Endothelial cell (in vitro differentiated cells): ENCODE measurements around the gene SCNM1. TPM values are rescaled to one million over a fixed set of nuclear protein-coding genes. Genes with fewer than 3 reads are reported as not detected.
A peak's percentile ranks its signal among the peaks of the same experiment; 100 is the strongest.

ENCODE experiments used
- DNase-seq: peaks from one replicate; pipeline ENCODE4 v3.0.0; 2021; ENCODE audit warnings: low spot score
- H3K27ac Mint-ChIP-seq: one replicate; pipeline ENCODE4 v1.8.0; 2021; ENCODE audit warnings: mixed read lengths, inconsistent platforms; ENCODE audit not compliant: unreplicated experiment
- H3K27me3 Mint-ChIP-seq: one replicate; pipeline ENCODE4 v1.8.0; 2021; ENCODE audit warnings: mild to moderate bottlenecking, moderate library complexity, mixed read lengths, inconsistent platforms; ENCODE audit not compliant: unreplicated experiment
- H3K36me3 Mint-ChIP-seq: one replicate; pipeline ENCODE4 v1.8.0; 2021; ENCODE audit warnings: mild to moderate bottlenecking, low read depth, mixed read lengths, inconsistent platforms; ENCODE audit not compliant: unreplicated experiment
- H3K4me1 Mint-ChIP-seq: one replicate; pipeline ENCODE4 v1.8.0; 2021; ENCODE audit warnings: mild to moderate bottlenecking, mixed read lengths, inconsistent platforms; ENCODE audit not compliant: unreplicated experiment
- H3K4me3 Mint-ChIP-seq: one replicate; pipeline ENCODE4 v1.8.0; 2021; ENCODE audit warnings: mild to moderate bottlenecking, mixed read lengths, inconsistent platforms; ENCODE audit not compliant: unreplicated experiment
- H3K9me3 Mint-ChIP-seq: one replicate; pipeline ENCODE4 v1.8.0; 2021; ENCODE audit warnings: mixed read lengths, inconsistent platforms; ENCODE audit not compliant: unreplicated experiment
- total RNA-seq: library from RNA; stranded (reverse); fragmentation: NEBNext Ultra II Directional; extraction: Animal tissue kit (Norgen Biotek cat#: 25700); gene quantifications from one replicate; pipeline ENCODE4 v1.2.1, GENCODE V29; 2021; ENCODE audit not compliant: unreplicated experiment
- TF ChIP-seq, protein P1 (sequence below): fragments of 200-600 bp; sonication (generic); IDR thresholded peaks from one replicate; pipeline ENCODE4 v1.5.0; 2021; ENCODE audit warnings: antibody characterized with exemption; ENCODE audit not compliant: unreplicated experiment

SCNM1 gene
- total RNA-seq, 1 donor from 2014 or later = 48.3 TPM

DNA sequence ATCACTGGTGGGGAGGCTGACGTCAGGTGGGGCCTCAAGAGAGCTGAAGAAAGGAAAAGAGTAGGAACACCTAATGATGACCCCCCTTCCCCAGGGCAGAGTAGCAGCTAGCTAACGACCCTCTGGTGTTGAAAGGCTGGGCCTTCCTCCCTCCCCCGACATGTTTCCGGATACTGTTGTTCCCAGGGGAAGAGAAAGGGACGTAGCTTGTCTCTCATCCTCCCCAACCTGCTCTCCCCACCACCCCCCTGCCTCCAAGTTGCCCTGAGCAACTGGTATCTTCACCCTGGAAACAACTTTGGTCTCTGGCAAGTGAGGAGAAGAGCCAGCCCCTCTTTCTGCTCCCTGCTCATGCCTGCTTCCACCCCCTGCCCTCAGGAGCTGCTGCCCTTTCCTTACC, 22.0 kb upstream of the SCNM1 start:
- peaks cover 15% of the 10 kb centered on the region for H3K27me3 Mint-ChIP-seq
- H3K4me3 Mint-ChIP-seq = peak overlapping the region; percentile 97
- peaks cover 32% of the 10 kb centered on the region for H3K36me3 Mint-ChIP-seq
- H3K4me1 Mint-ChIP-seq = peaks cover 48% of the 10 kb centered on the region
- peak; percentile 50 for DNase-seq
- H3K27ac Mint-ChIP-seq = peak overlapping the region; percentile 95
- TF ChIP-seq, protein P1, sequence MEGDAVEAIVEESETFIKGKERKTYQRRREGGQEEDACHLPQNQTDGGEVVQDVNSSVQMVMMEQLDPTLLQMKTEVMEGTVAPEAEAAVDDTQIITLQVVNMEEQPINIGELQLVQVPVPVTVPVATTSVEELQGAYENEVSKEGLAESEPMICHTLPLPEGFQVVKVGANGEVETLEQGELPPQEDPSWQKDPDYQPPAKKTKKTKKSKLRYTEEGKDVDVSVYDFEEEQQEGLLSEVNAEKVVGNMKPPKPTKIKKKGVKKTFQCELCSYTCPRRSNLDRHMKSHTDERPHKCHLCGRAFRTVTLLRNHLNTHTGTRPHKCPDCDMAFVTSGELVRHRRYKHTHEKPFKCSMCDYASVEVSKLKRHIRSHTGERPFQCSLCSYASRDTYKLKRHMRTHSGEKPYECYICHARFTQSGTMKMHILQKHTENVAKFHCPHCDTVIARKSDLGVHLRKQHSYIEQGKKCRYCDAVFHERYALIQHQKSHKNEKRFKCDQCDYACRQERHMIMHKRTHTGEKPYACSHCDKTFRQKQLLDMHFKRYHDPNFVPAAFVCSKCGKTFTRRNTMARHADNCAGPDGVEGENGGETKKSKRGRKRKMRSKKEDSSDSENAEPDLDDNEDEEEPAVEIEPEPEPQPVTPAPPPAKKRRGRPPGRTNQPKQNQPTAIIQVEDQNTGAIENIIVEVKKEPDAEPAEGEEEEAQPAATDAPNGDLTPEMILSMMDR = no peak
- no peaks in the 10 kb centered on the region for H3K9me3 Mint-ChIP-seq

DNA sequence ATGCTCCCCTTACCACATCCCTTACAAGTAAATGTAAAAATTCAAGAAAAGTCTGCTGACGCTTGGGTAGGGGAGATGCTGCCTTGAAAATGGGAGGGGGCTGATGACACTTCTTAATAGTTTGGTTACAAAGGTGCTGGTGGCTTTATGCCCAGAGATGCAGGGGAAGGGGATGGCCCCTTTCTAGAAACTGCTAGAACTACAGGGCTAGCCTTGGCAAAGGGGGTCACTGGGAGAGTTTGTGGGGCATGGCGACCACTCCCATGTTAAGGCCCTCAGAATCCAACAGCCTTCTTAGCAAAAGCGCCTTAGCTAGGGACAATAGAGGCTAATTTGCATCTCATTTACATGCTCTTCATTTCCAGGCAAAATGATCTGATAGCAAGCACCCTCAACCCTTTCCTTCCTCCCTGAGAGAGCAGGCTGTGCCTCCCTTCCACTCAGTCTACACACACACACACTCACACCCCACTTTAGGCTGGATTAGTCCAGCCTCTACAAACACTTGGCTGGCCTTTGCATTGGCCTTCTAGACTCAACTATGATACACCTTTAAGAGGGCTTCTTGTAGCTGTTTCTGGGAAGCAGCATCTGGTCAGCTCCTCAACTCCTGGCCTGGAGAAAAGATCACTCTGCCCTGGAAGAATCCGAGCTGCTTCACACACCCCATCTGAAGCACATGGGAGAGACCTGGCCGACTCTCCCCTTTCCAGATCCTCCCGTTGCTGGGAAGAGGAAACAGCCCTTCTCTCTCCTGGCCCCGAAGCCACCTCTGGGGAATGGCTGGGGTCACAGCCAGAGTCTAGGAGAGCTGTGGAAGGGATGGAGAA, 21.3 kb upstream of the SCNM1 start:
- Mint-ChIP-seq H3K27me3 (peaks cover 12% of the 10 kb centered on the region), H3K27ac (peak overlapping the region; percentile 95), H3K9me3 (no peaks in the 10 kb centered on the region), H3K36me3 (peaks cover 26% of the 10 kb centered on the region), H3K4me1 (peaks cover 49% of the 10 kb centered on the region), H3K4me3 (peak overlapping the region; percentile 97)
- TF ChIP-seq, protein P1 = no peak
- DNase-seq = no peak

DNA sequence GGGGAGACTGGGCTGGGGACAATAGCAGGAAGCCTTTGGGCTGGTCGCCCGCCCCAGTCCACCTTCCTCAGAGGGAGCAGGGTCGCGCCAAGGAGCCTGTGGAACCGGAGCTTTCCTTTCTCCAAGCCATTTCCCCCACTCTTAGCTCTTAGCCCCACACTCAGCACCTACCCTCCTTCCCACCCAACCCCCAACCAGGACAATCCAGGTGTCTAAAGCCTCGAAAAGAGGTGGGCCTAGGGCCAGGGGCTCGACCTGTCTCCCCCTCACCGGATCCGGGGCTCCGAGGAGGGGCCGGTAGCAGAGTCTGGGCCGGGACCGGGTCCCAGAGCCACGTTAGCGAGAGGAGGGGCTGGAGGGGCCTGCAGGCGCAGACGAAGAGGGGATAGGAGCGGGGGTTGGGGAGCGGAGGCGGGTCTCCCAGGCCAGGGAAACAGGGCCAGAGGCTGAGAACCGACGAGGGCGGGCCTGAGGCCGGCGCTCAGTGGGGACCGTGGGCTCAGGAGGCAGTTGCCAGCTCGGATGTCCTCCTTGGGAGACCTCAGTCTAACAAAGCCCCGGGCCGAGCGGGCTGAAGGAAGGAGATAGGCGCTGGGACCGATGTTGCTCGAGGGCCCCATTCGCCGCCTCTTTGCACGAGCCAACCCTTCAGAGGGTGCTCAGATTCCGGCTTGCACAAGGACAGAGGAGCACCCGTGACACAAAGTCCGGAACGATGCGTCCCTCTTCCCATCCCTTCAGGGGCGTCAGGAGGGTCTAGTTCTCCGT, 20.5 kb upstream of the SCNM1 start:
- Mint-ChIP-seq H3K27ac (peak overlapping the region; percentile 95), H3K9me3 (no peaks in the 10 kb centered on the region), H3K4me3 (peak overlapping the region; percentile 97), H3K36me3 (peaks cover 18% of the 10 kb centered on the region), H3K4me1 (peaks cover 57% of the 10 kb centered on the region), H3K27me3 (peaks cover 8% of the 10 kb centered on the region)
- DNase-seq = peak; percentile 42
- TF ChIP-seq, protein P1 = no peak

DNA sequence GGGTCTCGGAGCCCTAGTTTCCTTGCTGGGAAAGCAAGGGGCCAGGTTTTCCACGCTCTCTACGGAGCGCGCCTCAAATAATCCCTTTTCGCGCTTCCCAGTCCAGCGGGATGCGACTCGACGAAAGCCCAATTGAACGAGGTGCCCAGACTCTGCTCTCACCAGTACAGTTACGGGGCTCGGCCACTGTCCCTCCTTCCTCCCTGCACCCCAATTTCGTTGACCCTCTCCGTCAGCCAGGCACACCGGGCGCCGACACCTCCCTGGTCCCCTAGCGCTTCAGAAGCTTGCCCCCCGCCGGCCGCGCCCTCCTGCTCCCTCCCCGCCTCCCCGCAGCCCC, 19.9 kb upstream of the SCNM1 start:
- no peak for DNase-seq
- H3K27me3 Mint-ChIP-seq = peaks cover 8% of the 10 kb centered on the region
- peaks cover 57% of the 10 kb centered on the region for H3K4me1 Mint-ChIP-seq
- no peak overlapping the region for H3K27ac Mint-ChIP-seq
- peak overlapping the region; percentile 97 for H3K4me3 Mint-ChIP-seq
- TF ChIP-seq, protein P1 = no peak
- no peaks in the 10 kb centered on the region for H3K9me3 Mint-ChIP-seq
- peaks cover 18% of the 10 kb centered on the region for H3K36me3 Mint-ChIP-seq
